ENCODE data around the gene OBSL1.

- TF ChIP-seq USF2 (IDR thresholded peaks at IDR 0.05; ENCODE audit: low read depth, low read length) = no peak
- no peak for TF ChIP-seq SMC3 (IDR thresholded peaks at IDR 0.05; ENCODE audit: low read depth, low read length)
These were observed 37.1 kb upstream of the OBSL1 start for GRCh38 chr2:219608399-219608964.
